NB4 (cell line): ENCODE measurements around the gene CPNE5.

Experiments
- CTCF ChIP-seq: IDR thresholded peaks from one replicate; pipeline ENCODE4 v1.5.1; 2012; ENCODE audit warnings: low read depth, low read length
- MAX ChIP-seq: IDR thresholded peaks from 2 replicates; pipeline ENCODE4 v1.6.1; 2011; ENCODE audit warnings: low read depth, low read length
- MYC ChIP-seq: IDR thresholded peaks from 2 replicates; pipeline ENCODE4 v1.6.1; 2011; ENCODE audit warnings: low read depth, low read length
- POLR2A ChIP-seq: IDR thresholded peaks from 2 replicates; pipeline ENCODE4 v1.6.1; 2011; ENCODE audit warnings: mild to moderate bottlenecking; ENCODE audit not compliant: insufficient read length; ENCODE audit errors: extremely low read depth

GRCh38 chr6:36885461-36886401 is 46.5 kb upstream of the CPNE5 start, which contains the start of gene C6orf89:
- peak; percentile 79 for TF ChIP-seq CTCF
- peak; percentile 49 for TF ChIP-seq POLR2A
- TF ChIP-seq MAX = no peak; the same call in 1 of the 2 replicates
- TF ChIP-seq MYC = peak; percentile 38; the same call in 1 of the 2 replicates
